Activated effector memory CD4-positive, alpha-beta T cell treated with Interleukin-2 at 50 U/mL for 16 hours (primary cell): ENCODE data around the gene LRRC14B.

Source experiments
- DNase-seq: peaks from one replicate; pipeline ENCODE4 v3.0.0-alpha.2; 2020

Gene LRRC14B

DNA sequence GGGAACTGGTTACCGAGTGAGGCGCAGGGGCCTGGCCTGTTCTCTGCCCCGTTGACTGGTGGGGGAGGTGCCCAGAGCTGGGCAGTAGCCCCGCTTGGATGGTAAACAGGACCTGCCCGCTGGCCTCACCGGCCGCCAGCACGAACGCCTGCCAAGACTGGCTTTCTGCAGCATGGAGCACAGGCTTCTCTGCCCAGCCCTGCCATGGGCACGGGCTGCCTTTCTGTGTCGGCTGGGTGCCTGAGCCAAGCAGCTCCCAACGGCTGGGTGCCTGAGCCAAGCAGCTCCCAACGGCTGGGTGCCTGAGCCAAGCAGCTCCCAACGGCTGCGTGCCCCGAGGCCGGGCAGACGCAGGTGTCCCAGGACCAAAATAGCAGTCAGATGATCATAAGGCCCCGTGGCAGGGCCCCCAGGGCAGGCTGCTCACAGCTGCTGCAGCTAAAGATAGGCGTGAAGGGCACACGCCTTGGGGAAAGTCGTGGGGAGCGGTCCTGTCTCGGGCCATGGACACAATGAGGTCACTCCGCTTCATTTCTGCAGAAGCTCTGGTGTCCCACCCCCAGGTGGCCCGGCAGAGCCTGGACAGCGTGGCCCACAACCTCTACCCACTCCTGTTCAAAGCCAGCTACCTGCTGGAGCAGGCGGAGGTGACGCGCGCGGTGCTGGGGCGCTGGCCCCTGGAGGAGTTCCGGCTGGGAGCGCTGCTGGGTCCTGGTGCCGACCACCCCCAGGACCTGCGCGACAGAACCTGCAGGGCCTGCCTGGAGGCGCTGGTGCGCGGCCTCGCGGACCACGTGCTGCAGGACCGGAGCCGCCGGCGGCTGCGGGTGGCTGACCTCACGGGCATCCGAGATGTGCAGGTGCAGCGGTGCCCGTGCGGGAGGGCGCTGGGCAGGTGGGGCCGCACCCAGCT is at the start of gene LRRC14B:
Gene LRRC14B (plus strand): TSS at position 460 of the 913 bp plus-strand sequence. CDS start 44 bp downstream, at position 504.
- DNase-seq = no peak

DNA sequence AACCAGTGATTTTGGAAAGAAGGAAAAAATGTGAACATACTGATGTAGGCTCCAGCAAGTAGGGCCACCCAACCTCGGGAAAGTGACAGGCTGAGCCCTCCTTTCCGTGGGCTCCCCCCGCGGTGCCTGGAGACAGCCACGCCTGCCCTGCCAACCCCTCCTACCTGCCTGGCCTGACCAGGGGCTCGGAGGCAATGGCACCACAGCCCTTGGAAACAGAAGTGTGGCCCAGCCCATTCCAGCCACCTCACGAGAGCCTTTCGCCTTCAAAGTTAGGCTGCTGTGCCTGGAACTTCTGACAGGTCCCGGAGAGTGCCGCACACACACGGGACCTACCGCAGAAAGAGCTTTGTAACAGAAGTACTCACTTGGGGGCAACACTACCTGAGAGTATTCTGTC is 49.5 kb upstream of the LRRC14B start:
- no peak for DNase-seq

DNA sequence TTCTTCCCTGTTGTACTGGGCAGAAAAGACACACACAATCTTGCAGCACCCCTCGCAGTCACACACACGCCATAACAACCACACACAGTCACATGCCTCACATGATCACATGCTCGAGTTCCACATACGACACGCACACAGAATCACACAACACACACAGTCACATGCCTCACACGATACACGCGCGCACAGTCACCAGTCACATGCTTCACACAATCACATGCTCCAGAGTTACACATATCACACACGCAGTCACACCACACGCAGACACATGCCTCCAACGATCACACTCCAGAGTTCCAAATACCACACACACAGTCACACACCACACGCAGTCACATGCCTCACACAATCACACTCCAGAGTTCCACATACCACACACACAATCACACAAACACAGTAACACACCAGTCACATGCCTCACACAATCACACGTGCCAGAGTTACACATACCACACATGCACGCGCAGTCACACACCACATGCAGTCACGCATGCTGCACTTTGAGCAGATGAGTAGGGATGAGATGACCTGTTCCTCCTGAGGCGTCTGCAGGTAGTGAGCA is 49.0 kb upstream of the LRRC14B start:
- no peak for DNase-seq

GRCh38 chr5:143041-143440 is 48.3 kb upstream of the LRRC14B start:
- DNase-seq = no peak

DNA sequence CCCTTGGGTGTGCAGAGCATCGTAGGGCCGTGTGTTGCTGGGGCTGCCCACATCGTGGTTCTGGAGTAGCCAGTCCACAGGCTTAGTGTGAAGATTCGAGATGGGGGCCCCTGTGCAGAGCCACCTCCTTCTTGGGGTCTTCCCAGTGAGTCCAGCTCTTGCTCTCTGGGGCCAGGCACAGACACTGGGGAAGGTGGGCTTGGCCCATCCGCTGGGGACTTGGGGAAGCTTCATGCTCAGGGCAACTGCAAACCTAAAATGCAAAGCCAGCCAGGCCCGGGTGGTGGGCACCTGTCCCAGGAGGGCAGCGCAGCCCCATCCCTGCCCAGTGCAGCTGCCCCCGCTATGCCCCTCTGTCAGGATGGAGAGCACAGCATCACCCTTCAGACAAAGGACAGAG is 46.4 kb upstream of the LRRC14B start:
- no peak for DNase-seq

- DNase-seq = no peak
Observed at GRCh38 chr5:145585-146323, 45.5 kb upstream of the LRRC14B start.

- no peak for DNase-seq
Observed at GRCh38 chr5:147751-148150, 43.5 kb upstream of the LRRC14B start.

DNA sequence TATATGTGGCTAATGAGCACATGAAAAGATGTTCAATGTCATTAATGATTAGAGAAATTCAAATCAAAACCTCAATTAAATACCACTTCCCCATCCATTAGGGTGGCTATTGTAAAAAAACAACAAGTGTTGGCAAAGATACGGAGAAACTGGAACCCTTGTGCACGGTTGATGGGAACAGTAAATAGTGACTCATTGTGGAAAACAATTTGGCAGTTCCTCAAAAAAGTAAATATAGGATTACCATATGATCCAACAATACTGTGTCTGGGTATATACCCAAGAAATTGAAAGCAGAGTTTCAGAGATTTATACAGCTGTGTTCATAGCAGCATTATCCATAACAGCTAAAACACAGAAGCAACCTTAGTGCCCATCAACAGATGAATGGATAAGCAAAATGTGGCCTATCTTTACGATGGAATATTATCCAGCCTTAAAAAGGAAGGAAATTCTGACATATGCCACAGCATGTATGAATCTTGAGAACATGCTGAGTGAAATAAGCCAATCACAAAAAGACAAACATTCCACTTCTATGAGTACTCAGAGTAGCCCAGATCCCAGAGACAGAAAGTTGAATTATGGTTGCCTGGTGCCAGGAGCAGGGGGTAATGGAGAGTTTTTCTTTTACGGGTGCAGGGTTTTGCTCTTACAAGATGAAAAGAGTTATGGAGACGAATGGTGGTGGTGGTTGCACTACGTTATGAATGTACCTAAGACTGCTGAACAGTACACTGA is 41.4 kb upstream of the LRRC14B start:
- no peak for DNase-seq

DNA sequence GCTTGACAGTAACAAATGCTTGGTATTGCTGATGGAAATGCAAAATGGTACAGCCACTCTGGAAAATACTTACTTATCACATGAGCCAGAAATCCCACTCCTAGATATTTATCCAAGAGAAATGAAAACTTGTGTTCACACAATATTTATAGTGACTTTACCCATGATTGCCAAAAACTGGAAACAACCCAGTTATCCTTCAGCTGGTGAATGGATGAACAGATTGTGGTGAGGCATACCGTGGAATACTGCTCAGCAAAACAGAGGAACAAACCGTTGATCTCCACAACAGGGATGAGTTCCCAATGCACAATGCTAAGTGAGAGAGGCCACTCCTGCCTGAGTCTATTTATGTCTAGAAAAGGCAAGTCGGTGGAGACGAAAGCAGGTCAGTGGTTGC is 40.5 kb upstream of the LRRC14B start:
- no peak for DNase-seq

- DNase-seq = no peak
Observed at GRCh38 chr5:152077-152476, 39.2 kb upstream of the LRRC14B start.

- no peak for DNase-seq
Observed at GRCh38 chr5:153256-153655, 38.0 kb upstream of the LRRC14B start.

DNA sequence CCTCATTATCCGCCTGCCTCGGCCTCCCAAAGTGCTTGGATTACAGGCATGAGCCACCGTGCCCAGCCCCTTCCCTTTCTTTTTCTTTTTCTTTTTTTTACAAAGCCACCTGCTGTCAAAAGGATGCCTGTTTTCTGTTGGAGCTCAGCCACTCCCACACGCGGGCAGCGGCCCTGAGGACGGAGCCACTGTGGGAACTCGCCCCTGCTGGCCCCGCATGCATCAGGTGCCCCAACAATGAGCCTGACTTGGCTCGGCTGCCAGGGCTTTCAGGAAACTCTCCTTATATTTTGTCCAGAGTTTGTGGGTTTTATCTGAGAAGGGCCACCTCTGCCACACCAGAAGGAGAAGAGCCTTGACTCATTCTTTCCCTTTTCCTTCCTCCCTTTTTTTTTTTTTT is 37.1 kb upstream of the LRRC14B start:
- DNase-seq = no peak

DNA sequence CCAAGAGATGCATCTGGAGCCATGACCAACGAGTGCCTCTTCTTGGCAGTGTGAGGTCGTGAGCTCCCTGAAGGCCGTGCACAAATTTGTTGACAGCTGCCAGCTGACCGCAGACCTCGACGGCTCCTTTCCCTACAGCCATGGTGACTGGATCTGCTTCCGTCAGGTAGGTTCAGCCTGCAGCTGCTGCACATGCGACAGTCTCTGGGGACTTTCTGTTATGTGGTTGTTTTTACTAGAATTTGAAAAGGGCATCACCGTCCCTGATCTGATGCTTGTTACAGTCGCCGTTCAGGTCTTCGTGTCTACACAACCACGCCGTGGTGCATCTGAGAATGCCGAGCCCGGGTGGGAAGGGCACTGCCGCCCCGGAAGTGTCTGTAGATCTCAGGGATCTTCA is 36.5 kb upstream of the LRRC14B start:
- no peak for DNase-seq

GRCh38 chr5:155651-156410 is 35.5 kb upstream of the LRRC14B start:
- no peak for DNase-seq

- DNase-seq = no peak
Observed at GRCh38 chr5:156411-157072, 34.8 kb upstream of the LRRC14B start.

DNA sequence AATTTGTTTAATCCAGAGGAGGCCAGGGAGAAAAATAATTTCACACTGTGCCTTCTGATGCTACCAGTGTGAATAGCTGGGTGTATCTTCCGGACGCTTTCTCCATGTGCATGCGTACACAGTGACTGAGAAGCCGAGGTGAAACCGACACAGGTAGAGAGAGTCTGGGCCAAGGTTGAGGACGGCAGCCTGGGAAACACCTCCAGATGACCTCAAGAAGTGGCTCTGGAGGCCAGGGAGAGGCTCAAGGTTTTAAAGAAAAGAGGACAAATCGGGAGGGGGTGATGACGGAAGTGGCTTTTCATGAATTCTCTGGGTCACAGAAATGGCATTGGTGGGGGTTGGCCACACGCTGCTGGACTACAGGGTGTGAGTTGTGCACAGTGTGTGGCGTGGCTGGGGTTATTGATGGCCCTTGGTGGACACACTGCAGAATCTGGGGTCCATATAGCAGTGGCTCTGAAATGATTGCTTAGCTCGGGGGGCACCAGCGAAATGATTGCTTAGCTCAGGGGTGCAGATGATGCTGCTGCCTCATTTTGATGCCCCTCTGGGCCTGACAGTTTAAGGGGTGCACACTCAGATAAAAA is 34.1 kb upstream of the LRRC14B start:
- DNase-seq = no peak

DNA sequence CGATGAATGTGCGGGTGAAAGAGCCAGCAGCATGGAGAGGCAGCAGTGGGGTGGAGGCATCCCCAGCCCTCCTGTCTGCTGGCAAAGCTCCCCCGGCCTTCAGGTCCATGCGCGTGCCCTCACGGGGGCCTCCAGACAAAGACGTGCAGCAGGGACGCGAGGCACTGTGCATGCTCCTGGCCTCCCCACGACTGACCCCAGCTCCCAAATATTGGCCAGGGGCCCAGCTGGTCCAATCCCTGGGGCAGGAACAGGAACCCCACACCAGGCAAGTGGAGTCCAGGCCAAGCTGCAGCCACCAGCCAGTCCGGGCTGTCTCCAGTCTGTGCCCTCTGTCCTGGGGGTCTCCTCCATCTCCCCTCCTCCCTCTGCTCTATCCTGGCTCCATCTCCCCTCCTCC is 33.5 kb upstream of the LRRC14B start:
- DNase-seq = no peak

- no peak for DNase-seq
Observed at GRCh38 chr5:158807-159447, 32.4 kb upstream of the LRRC14B start.

DNA sequence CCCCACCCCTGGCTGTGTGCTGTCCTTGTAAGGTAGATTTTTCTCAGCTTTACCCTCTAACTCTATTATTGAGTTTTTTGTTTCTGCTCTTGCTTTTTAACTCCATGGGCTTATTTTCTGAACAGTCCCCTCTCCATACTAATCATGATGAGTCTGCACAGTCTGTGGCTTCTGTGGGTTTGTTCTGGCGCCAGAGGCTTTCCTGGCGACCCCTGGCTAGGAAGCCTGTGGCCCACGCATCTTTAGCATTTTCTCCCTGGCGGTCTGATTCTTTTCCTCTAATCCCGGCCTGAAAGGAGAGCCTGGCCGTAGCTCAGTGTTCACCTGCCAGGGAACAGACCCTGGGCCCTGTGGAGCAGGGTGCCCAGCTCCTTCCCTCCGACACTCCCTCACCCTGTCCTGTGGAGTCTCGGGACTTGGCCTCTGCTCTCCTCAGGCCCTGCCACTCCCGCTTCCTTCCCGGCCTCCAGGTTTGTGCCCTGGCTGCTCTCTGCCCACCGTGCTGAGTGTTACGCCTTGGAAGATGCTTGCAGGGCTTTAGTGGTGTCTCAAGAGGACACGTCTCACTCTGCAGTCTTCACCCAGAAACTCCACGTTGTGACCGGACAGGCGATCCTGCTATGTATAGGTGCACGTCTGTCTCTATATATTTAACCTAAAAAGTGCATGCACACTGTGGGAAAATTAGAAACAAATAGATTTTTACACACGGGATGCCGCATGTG is 31.7 kb upstream of the LRRC14B start:
- no peak for DNase-seq

DNA sequence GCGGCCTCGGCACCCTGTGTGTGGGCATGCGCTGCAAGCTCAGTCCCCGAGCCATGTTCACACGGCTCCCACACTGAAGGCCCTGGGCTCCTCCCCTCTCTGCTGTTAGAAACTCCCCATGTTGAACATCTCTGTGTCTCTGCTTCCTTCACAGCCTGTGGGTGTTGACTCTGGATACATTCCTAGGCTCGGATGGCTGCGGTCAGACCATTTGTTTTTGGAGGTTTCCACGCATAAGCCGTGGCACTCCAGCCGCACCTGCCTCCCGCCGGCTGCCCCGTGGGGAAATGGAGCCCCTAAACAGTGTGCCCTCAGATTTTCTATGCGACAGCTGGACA is 31.2 kb upstream of the LRRC14B start:
- DNase-seq = no peak
